Pancreas (tissue), 10 donors: Measurements from ENCODE around the gene CRABP1. TPM values are rescaled to one million over a fixed set of nuclear protein-coding genes. Genes with fewer than 3 reads are reported as not detected.

ENCODE experiments used
- ATAC-seq, 4 donors: fragments of 200-7000 bp; cut with Tn5 transposase; one replicate each; pipeline versions ENCODE4 v1.8.0 to v1.9.1; 2020; ENCODE audit warnings: mild to moderate bottlenecking in 4 of 4, moderate library complexity in 4 of 4
- DNase-seq, 6 donors: peaks; one replicate each; pipeline ENCODE4 v3.0.0-alpha.2; 2020
- FAIRE-seq: peaks from 2 replicates; lab custom pipeline; 2012; peaks lifted over from hg19 to GRCh38; lab: Jason Lieb, UNC
- H3K27ac ChIP-seq, 4 donors: fragments of 200-600 bp; sonication (generic); 1 replicate in 3 of 4; 2 replicates in 1 of 4; pipeline versions ENCODE4 v1.5.0 to v1.8.0; 2020
- H3K27me3 ChIP-seq, 4 donors: fragments of 200-600 bp; one replicate each; pipeline ENCODE4 v1.8.0; 2021
- H3K36me3 ChIP-seq, 3 donors: fragments of 200-600 bp; sonication (generic) in 1 of 3; one replicate each; pipeline versions ENCODE4 v1.5.0 to v1.8.0; 2020 to 2021
- H3K4me1 ChIP-seq, 3 donors: fragments of 200-600 bp; one replicate each; pipeline ENCODE4 v1.8.0; 2021
- H3K4me3 ChIP-seq, 4 donors: fragments of 200-600 bp; sonication (generic) in 2 of 4; one replicate each; pipeline versions ENCODE4 v1.5.0 to v1.8.0; 2020 to 2021
- H3K9me3 ChIP-seq, 4 donors: fragments of 200-600 bp; one replicate each; pipeline ENCODE4 v1.8.0; 2021
- CTCF ChIP-seq, 4 donors: fragments of 200-600 bp; sonication (generic) in 3 of 4; IDR thresholded peaks; one replicate each; pipeline versions ENCODE4 v1.5.0 to v1.8.0; 2021; ENCODE audit warnings: antibody characterized with exemption in 4 of 4
- WGBS, 2 donors: extraction: QIAGEN DNeasy Blood & Tissue Kit; methylation state at CpG; one replicate each; pipeline ENCODE4 v1.1.7; 2013; 5-methylcytosine and 5-hydroxymethylcytosine counted together
- intact Hi-C, 3 donors: fragments of 100-400 bp; cut with DNase I; formaldehyde crosslinking; loops; one replicate each; pipeline versions ENCODE4 v1.11.1 to v1.14.2; 2022
- polyA plus RNA-seq, 2 donors: library from polyadenylated mRNA; stranded (reverse); fragments of 200-250 nt; gene quantifications; one replicate each; pipeline ENCODE4 v1.2.3, GENCODE V29; 2013
- total RNA-seq, 6 donors: library from RNA; stranded (reverse); fragmentation: NEBNext Ultra II Directional in 4 of 6; extraction: Animal tissue kit (Norgen Biotek cat#: 25700) in 4 of 6; gene quantifications; one replicate each; pipeline versions ENCODE4 v1.2.1 to v1.2.4, GENCODE V29; 2021 to 2023
- donor health status: healthy with polysubstance abuse.
- donor health status: DM: no; HTN: no; CAD: no; lungs with moderate emphysema.
- donor health status: DM: no; HTN: no; CAD: no.
- donor health status: control.
- donor health status: control.
- donor health status: Bipolar disorder and iron deficiency.
- donor health status: DM: yes; HTN: yes; CAD: no.
- donor health status: DM: no; HTN: no; CAD: no.
- donor health status: DM: no; HTN: no; CAD: no.
- donor health status: DM: yes; HTN: yes; CAD: no.

The CRABP1 gene
- total and polyA plus RNA-seq, 8 donors: 0.20 to 11.8 (median 0.37) TPM; not detected in 3

- Histone ChIP-seq H3K4me1 (no peaks in the 10 kb centered on the region), H3K36me3 (no peaks in the 10 kb centered on the region), H3K27ac (no peak overlapping the region), H3K9me3 (no peaks in the 10 kb centered on the region), H3K4me3 (no peak overlapping the region), H3K27me3 (no peaks in the 10 kb centered on the region)
- ATAC-seq: no peak
- DNase-seq: peak in 1 of 6 donors; percentile 41
- intact Hi-C loops: loop anchor here in 1 of 3 donors (10.0 kb wide), 1 partner anchor 109 kb away; no protein-coding TSS in a partner anchor
- FAIRE-seq: no peak
- TF ChIP-seq CTCF (IDR thresholded peaks at IDR 0.05): no peak
- 56 to 59% methylated on average over 7 of the region's 7 CpGs for WGBS, 2 donors
Measured at GRCh38 chr15:78315686-78316282, 24.4 kb upstream of the CRABP1 start.

- TF ChIP-seq CTCF (IDR thresholded peaks at IDR 0.05): no peak
- peak in 1 of 6 donors; percentile 30 for DNase-seq
- H3K36me3 ChIP-seq: no peaks in the 10 kb centered on the region
- whole genome bisulfite sequencing, 2 donors: 63 to 64% methylated on average over 17 of the region's 17 CpGs
- H3K9me3 ChIP-seq: no peaks in the 10 kb centered on the region
- H3K27ac ChIP-seq: no peak overlapping the region
- peak in 1 of 4 donors; percentile 31 for ATAC-seq
- H3K27me3 ChIP-seq: no peaks in the 10 kb centered on the region
- no peaks in the 10 kb centered on the region for H3K4me1 ChIP-seq
- FAIRE-seq: no peak
- no peak overlapping the region for H3K4me3 ChIP-seq
- intact Hi-C loops: loop anchor here in 1 of 3 donors (10.0 kb wide), 1 partner anchor 108 kb away; no protein-coding TSS in a partner anchor
Measured at GRCh38 chr15:78316283-78317083, 23.7 kb upstream of the CRABP1 start.

- intact Hi-C loops: loop anchor here in 1 of 3 donors (10.0 kb wide), 1 partner anchor 108 kb away; no protein-coding TSS in a partner anchor
- Histone ChIP-seq H3K27me3 (no peaks in the 10 kb centered on the region), H3K36me3 (no peaks in the 10 kb centered on the region), H3K27ac (no peak overlapping the region), H3K4me1 (no peaks in the 10 kb centered on the region), H3K9me3 (no peaks in the 10 kb centered on the region), H3K4me3 (no peak overlapping the region)
- no peak for TF ChIP-seq CTCF (IDR thresholded peaks at IDR 0.05)
- DNase-seq: peak in 1 of 6 donors; percentile 29
- no peak for FAIRE-seq
- peak in 1 of 4 donors; percentile 42 for ATAC-seq
- WGBS, 2 donors: 77 to 85% methylated on average over 8 of the region's 8 CpGs
Measured at GRCh38 chr15:78317145-78317836, 22.9 kb upstream of the CRABP1 start.

- 69 to 72% methylated on average over 10 of the region's 10 CpGs for WGBS, 2 donors
- no peak for ATAC-seq
- no peaks in the 10 kb centered on the region for H3K27me3 ChIP-seq
- H3K4me1 ChIP-seq: no peaks in the 10 kb centered on the region
- H3K9me3 ChIP-seq: no peaks in the 10 kb centered on the region
- H3K36me3 ChIP-seq: no peaks in the 10 kb centered on the region
- intact Hi-C loops: loop anchor here in 1 of 3 donors (10.0 kb wide), 1 partner anchor 105 kb away; no protein-coding TSS in a partner anchor
- TF ChIP-seq CTCF (IDR thresholded peaks at IDR 0.05): no peak
- DNase-seq: no peak
- H3K4me3 ChIP-seq: no peak overlapping the region
- H3K27ac ChIP-seq: no peak overlapping the region
- FAIRE-seq: no peak
Measured at GRCh38 chr15:78319588-78319987, 20.6 kb upstream of the CRABP1 start.
